Measurements from ENCODE around the gene HP.

DNA sequence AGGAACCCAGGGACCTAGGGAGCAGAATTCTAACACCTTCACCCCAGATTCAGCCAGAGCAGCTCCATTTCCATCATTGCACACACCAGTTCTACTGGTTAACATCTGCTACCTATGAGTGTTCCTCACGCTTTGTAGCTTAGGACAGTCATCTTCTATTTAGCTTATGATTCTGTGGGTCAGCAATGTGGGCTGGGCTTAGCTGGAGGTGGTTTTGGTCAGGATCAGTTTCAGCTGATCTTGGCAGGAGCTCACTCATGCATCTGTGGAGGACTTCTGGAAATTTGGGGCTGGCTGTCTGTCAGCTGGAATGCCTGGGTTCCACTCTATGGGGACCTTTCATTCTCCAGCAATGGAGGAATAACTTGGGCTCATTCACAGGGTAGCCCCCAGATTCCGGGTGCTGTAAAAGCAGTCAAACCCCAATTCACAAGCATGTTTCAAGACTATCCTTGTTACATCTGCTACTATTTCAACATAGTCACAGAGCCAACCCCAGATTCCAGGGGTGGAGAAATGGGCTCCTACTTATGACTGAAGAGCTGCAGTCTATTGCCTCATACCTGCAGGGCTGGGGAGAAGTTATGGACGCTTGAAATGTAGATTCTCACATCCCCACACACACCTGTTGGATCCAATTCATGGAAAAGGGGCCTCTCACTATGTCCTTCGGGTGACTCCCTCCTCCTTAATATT, 3.4 kb upstream of the HP start:
- TF ChIP-seq POLR2A (IDR thresholded peaks at IDR 0.05; ENCODE audit: low read depth, low read length) = no peak
- TF ChIP-seq POLR2AphosphoS5 (IDR thresholded peaks at IDR 0.05; ENCODE audit: low read depth, low read length) = no peak
